ENCODE results near the gene SS18. TPM values are rescaled to one million over a fixed set of nuclear protein-coding genes. Genes with fewer than 3 reads are reported as not detected.
"Not testable (repeated sequence)": the region's sequence is repeated elsewhere in the genome, so short reads cannot be mapped to it uniquely, and the experiment has no call there.

The SS18 gene
- total RNA-seq, 1 experiment from 2014 or later, result 60.0 TPM

GRCh38 chr18:26127786-26128185, 37.4 kb upstream of the SS18 start (continued):
- TF ChIP-seq MAX (IDR thresholded peaks at IDR 0.05) (no peak), FOSL1 (IDR thresholded peaks at IDR 0.05; ENCODE audit: low read depth) (no peak), RAD21 (IDR thresholded peaks at IDR 0.05; ENCODE audit: low read depth) (no peak), CEBPB (IDR thresholded peaks at IDR 0.05; ENCODE audit: low read depth) (no peak)

DNA sequence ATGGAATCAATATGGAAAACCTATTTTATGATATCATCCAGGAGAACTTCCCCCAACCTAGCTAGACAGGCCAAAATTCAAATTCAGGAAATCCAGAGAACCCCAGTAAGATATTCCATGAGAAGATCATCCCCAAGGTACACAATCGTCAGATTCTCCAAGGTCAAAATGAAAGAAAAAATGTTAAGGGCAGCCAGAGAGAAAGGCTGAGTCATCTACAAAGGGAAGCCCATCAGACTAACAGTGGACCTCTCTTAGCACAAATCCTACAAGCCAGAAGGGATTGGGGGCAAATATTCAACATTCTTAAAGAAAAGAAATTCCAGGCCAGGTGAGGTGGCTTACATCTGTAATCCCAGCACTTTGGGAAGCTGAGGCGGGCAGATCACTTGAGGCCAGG, 31.6 kb upstream of the SS18 start:
- H3K27me3 ChIP-seq (ENCODE audit: insufficient read depth, low read length); RAD21 ChIA-PET (ENCODE audit: low non-redundant PET in 1 of 2, low total read pairs in 2 of 2, uncharacterized antibody in 2 of 2, unreplicated experiment in 2 of 2); H3K36me3 ChIP-seq (ENCODE audit: control insufficient read depth in 1 of 2, insufficient read depth in 2 of 2, low read length in 2 of 2); H3K4me1 ChIP-seq (ENCODE audit: control insufficient read depth in 1 of 2, insufficient read depth in 2 of 2, low read length in 2 of 2); H3K9me2 ChIP-seq (ENCODE audit: insufficient read depth); H3K9ac ChIP-seq (ENCODE audit: low read length); H3K27ac ChIP-seq (ENCODE audit: low read depth, low read length); H2AFZ ChIP-seq (ENCODE audit: low read depth, low read length, poor library complexity, severe bottlenecking); H3K4me3 ChIP-seq (replicated peaks in 1 of 2; ENCODE audit: low read depth in 1 of 2, low read length in 2 of 2); intact Hi-C loops (cut with micrococcal nuclease); H3K9me3 ChIP-seq (ENCODE audit: control insufficient read depth in 1 of 2, insufficient read depth in 1 of 2, low read depth in 1 of 2, low read length in 2 of 2); CTCF ChIA-PET; BruUV-seq (replicated peaks); H3K4me2 ChIP-seq (ENCODE audit: low read length); H4K20me1 ChIP-seq (ENCODE audit: insufficient read depth); H3K79me2 ChIP-seq (ENCODE audit: insufficient read depth, low read length); ATAC-seq; POLR2A ChIA-PET; DNase-seq (ENCODE audit: low read depth, low spot score): not testable (repeated sequence)

GRCh38 chr18:26121476-26121875, 31.1 kb upstream of the SS18 start:
- H3K27ac ChIP-seq (ENCODE audit: low read depth, low read length), result no peak overlapping the region
- H3K9me3 ChIP-seq (ENCODE audit: control insufficient read depth in 1 of 2, insufficient read depth in 1 of 2, low read depth in 1 of 2, low read length in 2 of 2), result no peaks in the 10 kb centered on the region
- no peaks in the 10 kb centered on the region for H3K36me3 ChIP-seq (ENCODE audit: control insufficient read depth in 1 of 2, insufficient read depth in 2 of 2, low read length in 2 of 2)
- no peak overlapping the region for H2AFZ ChIP-seq (ENCODE audit: low read depth, low read length, poor library complexity, severe bottlenecking)
- RAD21 ChIA-PET (ENCODE audit: low non-redundant PET in 1 of 2, low total read pairs in 2 of 2, uncharacterized antibody in 2 of 2, unreplicated experiment in 2 of 2), result no interaction called here
- H3K79me2 ChIP-seq (ENCODE audit: insufficient read depth, low read length), result no peaks in the 10 kb centered on the region
- no peaks in the 10 kb centered on the region for H3K4me1 ChIP-seq (ENCODE audit: control insufficient read depth in 1 of 2, insufficient read depth in 2 of 2, low read length in 2 of 2)
- ATAC-seq (no peak), DNase-seq (ENCODE audit: low read depth, low spot score) (no peak)
- POLR2A ChIA-PET, result no interaction called here
- H3K4me2 ChIP-seq (ENCODE audit: low read length), result no peak overlapping the region
- H3K27me3 ChIP-seq (ENCODE audit: insufficient read depth, low read length), result no peaks in the 10 kb centered on the region
- BruUV-seq (replicated peaks), result no TSS peak
- H3K4me3 ChIP-seq (replicated peaks in 1 of 2; ENCODE audit: low read depth in 1 of 2, low read length in 2 of 2), result no peak overlapping the region
- intact Hi-C loops (cut with micrococcal nuclease), result no loop called here
- H3K9ac ChIP-seq (ENCODE audit: low read length), result no peak overlapping the region
- H3K9me2 ChIP-seq (ENCODE audit: insufficient read depth), result no peaks in the 10 kb centered on the region
- CTCF ChIA-PET, result no interaction called here
- no peaks in the 10 kb centered on the region for H4K20me1 ChIP-seq (ENCODE audit: insufficient read depth)
- TF ChIP-seq YY1 (IDR thresholded peaks at IDR 0.05; ENCODE audit: extremely low read depth, insufficient replicate concordance, low read depth, low read length) (no peak), EZH2phosphoT487 (IDR thresholded peaks at IDR 0.05; ENCODE audit: borderline replicate concordance) (no peak), FOSL1 (IDR thresholded peaks at IDR 0.05; ENCODE audit: low read depth) (no peak)

Measured in HCT116 (cell line).